ENCODE measurements around the gene PEAR1.

PEAR1 gene

GRCh38 chr1:156895927-156896326, 2.4 kb downstream of the PEAR1 start:
- H3K4me3 ChIP-seq (ENCODE audit: low read depth, low read length): no peak overlapping the region
- no peak for TF ChIP-seq CTCF (IDR thresholded peaks at IDR 0.05; ENCODE audit: borderline replicate concordance, insufficient read depth, low read depth, low read length)

- no peak for TF ChIP-seq CTCF (IDR thresholded peaks at IDR 0.05; ENCODE audit: borderline replicate concordance, insufficient read depth, low read depth, low read length)
Observed at GRCh38 chr1:156896490-156897033, 3.0 kb downstream of the PEAR1 start.

GRCh38 chr1:156897078-156897825, 3.7 kb downstream of the PEAR1 start:
- TF ChIP-seq CTCF (IDR thresholded peaks at IDR 0.05; ENCODE audit: borderline replicate concordance, insufficient read depth, low read depth, low read length): no peak
- H3K4me3 ChIP-seq (ENCODE audit: low read depth, low read length): no peak overlapping the region

More at GRCh38 chr1:156896490-156897033, 3.0 kb downstream of the PEAR1 start:
- H3K4me3 ChIP-seq (ENCODE audit: low read depth, low read length): no peak overlapping the region

GRCh38 chr1:156898161-156898566, 4.6 kb downstream of the PEAR1 start:
- no peak for TF ChIP-seq CTCF (IDR thresholded peaks at IDR 0.05; ENCODE audit: borderline replicate concordance, insufficient read depth, low read depth, low read length)
- no peak overlapping the region for H3K4me3 ChIP-seq (ENCODE audit: low read depth, low read length)

DNA sequence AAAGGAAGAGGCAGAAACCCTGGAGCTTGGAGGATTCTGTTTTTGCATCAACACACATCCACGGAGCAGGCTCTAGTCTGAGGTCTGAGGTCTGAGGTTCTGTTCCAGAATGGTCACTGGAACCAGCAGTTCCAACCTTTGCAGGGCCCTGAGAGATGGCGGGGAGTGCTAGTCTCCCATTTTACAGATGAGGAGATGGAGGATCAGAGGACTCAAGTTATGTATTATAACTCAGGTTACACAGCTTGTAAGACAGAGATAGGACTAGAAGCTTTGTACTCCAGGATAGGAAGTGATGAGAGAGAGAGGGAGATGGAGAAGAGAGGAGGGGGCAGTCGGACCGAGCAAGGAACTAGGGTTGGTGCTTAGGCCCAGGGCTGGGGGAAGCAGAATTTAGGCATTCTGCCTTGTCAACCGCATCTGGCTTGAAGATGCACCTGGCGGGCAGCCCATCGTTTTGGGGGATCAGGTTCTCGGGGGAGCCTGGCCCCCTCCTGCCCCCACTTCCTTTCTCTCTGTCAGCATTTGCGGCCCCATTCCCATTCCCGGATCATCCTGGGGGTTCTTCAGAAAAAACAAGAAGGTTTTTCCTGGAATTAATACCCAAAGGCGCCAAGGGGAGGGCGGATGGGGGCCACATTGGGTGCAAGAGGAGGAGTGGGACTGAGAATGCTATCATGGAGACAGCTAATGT, 5.6 kb downstream of the PEAR1 start:
- no peak overlapping the region for H3K4me3 ChIP-seq (ENCODE audit: low read depth, low read length)
- TF ChIP-seq CTCF (IDR thresholded peaks at IDR 0.05; ENCODE audit: borderline replicate concordance, insufficient read depth, low read depth, low read length): no peak

DNA sequence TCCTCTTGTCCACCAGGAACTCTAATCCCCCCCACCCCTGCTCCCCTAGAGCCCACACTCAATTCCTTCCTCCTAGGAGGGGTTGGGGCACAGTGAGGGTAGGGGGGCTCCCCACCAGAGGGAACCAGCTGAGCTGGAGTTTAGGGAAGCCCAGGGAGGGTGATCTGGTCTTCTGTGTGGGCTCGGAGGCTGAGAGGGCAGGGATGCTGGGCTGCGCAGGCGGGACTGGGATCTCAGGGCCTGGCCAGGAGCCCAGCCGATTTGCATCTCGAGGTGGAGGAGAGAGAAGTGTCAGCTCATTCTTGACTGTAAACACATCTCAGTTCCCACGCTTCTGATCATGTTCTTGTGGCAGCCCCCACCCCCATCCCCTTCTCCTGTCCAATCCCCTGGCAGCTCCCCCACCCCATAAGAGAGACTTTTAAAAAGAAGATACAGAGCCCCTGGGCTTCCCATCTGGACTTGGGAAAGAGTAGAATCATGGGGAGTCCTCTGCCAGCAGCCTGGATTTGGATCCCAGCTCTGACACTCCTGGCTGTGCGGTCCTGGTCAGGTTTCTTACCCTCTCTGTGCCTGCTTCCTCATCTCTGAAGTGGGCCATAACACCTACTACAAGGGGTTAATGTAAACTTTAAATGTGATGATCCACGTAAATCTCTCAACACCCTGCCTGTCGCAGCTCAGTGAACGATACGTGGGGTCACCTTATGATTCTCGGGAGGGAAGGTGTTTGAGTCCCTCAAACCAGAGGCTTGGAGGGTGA, 6.6 kb downstream of the PEAR1 start:
- no peak for TF ChIP-seq CTCF (IDR thresholded peaks at IDR 0.05; ENCODE audit: borderline replicate concordance, insufficient read depth, low read depth, low read length)
- H3K4me3 ChIP-seq (ENCODE audit: low read depth, low read length): no peak overlapping the region

Measured in GM12875 (cell line).